Neural progenitor cell (in vitro differentiated cells): Measurements from ENCODE around the gene ZFP36L2.

Experiments
- EZH2phosphoT487 ChIP-seq: fragments of 200-600 bp; sonication (generic); IDR thresholded peaks from 2 replicates; pipeline ENCODE4 v1.6.1; 2017; ENCODE audit warnings: antibody characterized with exemption
- TF ChIP-seq, protein P1 (sequence below): fragments of 200-600 bp; sonication (generic); IDR thresholded peaks from 2 replicates; pipeline ENCODE4 v1.5.1; 2017; ENCODE audit warnings: antibody characterized with exemption, mild to moderate bottlenecking

GRCh38 chr2:43228321-43228751, 1.9 kb upstream of the ZFP36L2 start:
- TF ChIP-seq, protein P1, sequence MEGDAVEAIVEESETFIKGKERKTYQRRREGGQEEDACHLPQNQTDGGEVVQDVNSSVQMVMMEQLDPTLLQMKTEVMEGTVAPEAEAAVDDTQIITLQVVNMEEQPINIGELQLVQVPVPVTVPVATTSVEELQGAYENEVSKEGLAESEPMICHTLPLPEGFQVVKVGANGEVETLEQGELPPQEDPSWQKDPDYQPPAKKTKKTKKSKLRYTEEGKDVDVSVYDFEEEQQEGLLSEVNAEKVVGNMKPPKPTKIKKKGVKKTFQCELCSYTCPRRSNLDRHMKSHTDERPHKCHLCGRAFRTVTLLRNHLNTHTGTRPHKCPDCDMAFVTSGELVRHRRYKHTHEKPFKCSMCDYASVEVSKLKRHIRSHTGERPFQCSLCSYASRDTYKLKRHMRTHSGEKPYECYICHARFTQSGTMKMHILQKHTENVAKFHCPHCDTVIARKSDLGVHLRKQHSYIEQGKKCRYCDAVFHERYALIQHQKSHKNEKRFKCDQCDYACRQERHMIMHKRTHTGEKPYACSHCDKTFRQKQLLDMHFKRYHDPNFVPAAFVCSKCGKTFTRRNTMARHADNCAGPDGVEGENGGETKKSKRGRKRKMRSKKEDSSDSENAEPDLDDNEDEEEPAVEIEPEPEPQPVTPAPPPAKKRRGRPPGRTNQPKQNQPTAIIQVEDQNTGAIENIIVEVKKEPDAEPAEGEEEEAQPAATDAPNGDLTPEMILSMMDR, result no peak
- no peak for TF ChIP-seq EZH2phosphoT487
